Adrenal gland (tissue), 12 donors: ENCODE results near the gene STAT4. TPM values are rescaled to one million over a fixed set of nuclear protein-coding genes. Genes with fewer than 3 reads are reported as not detected.

Source experiments
- DNase-seq, 7 donors: peaks; one replicate each; pipeline ENCODE4 v3.0.0-alpha.2; 2019 to 2020
- H3K27ac ChIP-seq, 5 donors: fragments of 200-600 bp; sonication (generic) in 4 of 5; 1 replicate in 3 of 5; 2 replicates in 2 of 5; pipeline versions ENCODE4 v1.5.1 to v1.8.0; 2016 to 2020; ENCODE audit warnings: mild to moderate bottlenecking in 1 of 5
- H3K27me3 ChIP-seq: fragments of 200-600 bp; 2 replicates; pipeline ENCODE4 v1.8.0; 2021
- H3K36me3 ChIP-seq, 2 donors: fragments of 200-600 bp; replicated peaks in 1 of 2; 1 replicate in 1 of 2; 2 replicates in 1 of 2; pipeline versions ENCODE4 v1.5.1 to v1.8.0; 2018 to 2022
- H3K4me1 ChIP-seq, 2 donors: fragments of 200-600 bp; replicated peaks in 1 of 2; 1 replicate in 1 of 2; 2 replicates in 1 of 2; pipeline versions ENCODE4 v1.5.1 to v1.8.0; 2018 to 2021
- H3K4me3 ChIP-seq, 4 donors: fragments of 200-600 bp; sonication (generic) in 3 of 4; one replicate each; pipeline ENCODE4 v1.5.1; 2016 to 2018
- H3K9me3 ChIP-seq, 3 donors: fragments of 200-600 bp; sonication (generic) in 1 of 3; replicated peaks in 1 of 3; 1 replicate in 2 of 3; 2 replicates in 1 of 3; pipeline versions ENCODE4 v1.5.1 to v1.8.0; 2016 to 2021
- POLR2A ChIP-seq, 2 donors: fragments of 450-650 bp; IDR thresholded peaks; one replicate each; pipeline ENCODE4 v1.6.1; 2017; ENCODE audit warnings: antibody characterized with exemption in 2 of 2, mild to moderate bottlenecking in 2 of 2, moderate library complexity in 1 of 2
- WGBS, 4 donors: extraction: QIAGEN DNeasy Blood & Tissue Kit in 2 of 4; methylation state at CpG; one replicate each; pipeline versions ENCODE4 v1.1.5 to v1.1.7; 2013 to 2017; 5-methylcytosine and 5-hydroxymethylcytosine counted together
- intact Hi-C, 2 donors: fragments of 100-400 bp; cut with DNase I; formaldehyde crosslinking; loops; one replicate each; pipeline versions ENCODE4 v1.14.1 to v1.15.0; 2022 to 2023
- polyA plus RNA-seq, 3 donors: library from polyadenylated mRNA; stranded (reverse); fragments of 200-250 nt in 2 of 3; fragments of 350-450 nt in 1 of 3; fragmentation: Illumina TruSeq in 1 of 3; extraction: RNeasy Lipid Tissue Mini Kit (QIAGEN cat#74804) in 1 of 3; gene quantifications; one replicate each; pipeline ENCODE4 v1.2.3, GENCODE V29; 2013 to 2014
- total RNA-seq, 9 donors: library from RNA; depleted of rRNA in 4 of 9; stranded (reverse); fragments of >200 nt in 4 of 9; fragments of 120-200 nt in 1 of 9; fragmentation: NEBNext Ultra II Directional in 1 of 9; extraction: Animal tissue kit (Norgen Biotek cat#: 25700) in 1 of 9; gene quantifications; one replicate each; pipeline versions ENCODE4 v1.1.0 to v1.2.4, GENCODE V29; 2013 to 2023
- TF ChIP-seq, protein P1 (sequence below), 6 experiments: fragments of 450-650 bp in 4 of 6; fragments of 200-600 bp in 2 of 6; sonication (generic) in 1 of 6; IDR thresholded peaks; 1 replicate in 5 of 6; 2 replicates in 1 of 6; pipeline versions ENCODE4 v1.5.1 to v1.8.0; 2016 to 2021; ENCODE audit warnings: antibody characterized with exemption in 6 of 6, mild to moderate bottlenecking in 2 of 6, moderate library complexity in 1 of 6
- donor health status: healthy with polysubstance abuse.
- donor health status: Bipolar disorder and iron deficiency.
- donor health status: DM: yes; HTN: yes; CAD: no.
- donor health status: DM: no; HTN: no; CAD: no.
- donor health status: DM: no; HTN: no; CAD: no.
- donor health status: DM: yes; HTN: yes; CAD: no.

Gene STAT4
- total and polyA plus RNA-seq, 12 donors, result 0.52 to 5.1 (median 1.4) TPM

DNA sequence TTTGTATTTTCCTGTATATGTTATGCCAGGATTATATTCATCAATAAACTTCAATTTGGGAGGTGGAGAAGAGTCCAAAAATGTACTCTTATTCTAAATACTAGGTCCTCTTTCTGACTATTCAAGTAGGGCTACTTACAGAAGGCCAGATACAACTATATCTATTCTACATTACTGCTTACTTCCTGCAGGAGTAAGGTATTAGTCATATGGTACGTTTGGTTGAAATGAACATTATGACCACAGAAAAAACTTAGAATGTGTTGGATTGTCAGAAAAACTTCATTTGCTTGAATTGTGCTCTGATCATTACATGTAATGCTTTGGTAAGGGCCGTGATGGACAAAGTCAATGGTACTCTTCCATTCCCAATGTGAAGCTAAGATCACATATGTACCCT is 35.0 kb downstream of the STAT4 start:
- intact Hi-C loops, result no loop called here
- TF ChIP-seq, protein P1, sequence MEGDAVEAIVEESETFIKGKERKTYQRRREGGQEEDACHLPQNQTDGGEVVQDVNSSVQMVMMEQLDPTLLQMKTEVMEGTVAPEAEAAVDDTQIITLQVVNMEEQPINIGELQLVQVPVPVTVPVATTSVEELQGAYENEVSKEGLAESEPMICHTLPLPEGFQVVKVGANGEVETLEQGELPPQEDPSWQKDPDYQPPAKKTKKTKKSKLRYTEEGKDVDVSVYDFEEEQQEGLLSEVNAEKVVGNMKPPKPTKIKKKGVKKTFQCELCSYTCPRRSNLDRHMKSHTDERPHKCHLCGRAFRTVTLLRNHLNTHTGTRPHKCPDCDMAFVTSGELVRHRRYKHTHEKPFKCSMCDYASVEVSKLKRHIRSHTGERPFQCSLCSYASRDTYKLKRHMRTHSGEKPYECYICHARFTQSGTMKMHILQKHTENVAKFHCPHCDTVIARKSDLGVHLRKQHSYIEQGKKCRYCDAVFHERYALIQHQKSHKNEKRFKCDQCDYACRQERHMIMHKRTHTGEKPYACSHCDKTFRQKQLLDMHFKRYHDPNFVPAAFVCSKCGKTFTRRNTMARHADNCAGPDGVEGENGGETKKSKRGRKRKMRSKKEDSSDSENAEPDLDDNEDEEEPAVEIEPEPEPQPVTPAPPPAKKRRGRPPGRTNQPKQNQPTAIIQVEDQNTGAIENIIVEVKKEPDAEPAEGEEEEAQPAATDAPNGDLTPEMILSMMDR (IDR thresholded peaks at IDR 0.05), result no peak
- no peak for TF ChIP-seq POLR2A (IDR thresholded peaks at IDR 0.05)
- WGBS, 4 donors, result 62 to 67% (median 65%) methylated on average over 2 of the region's 2 CpGs
- H3K4me3 ChIP-seq, result no peak overlapping the region
- no peak for DNase-seq
- no peak overlapping the region for H3K27ac ChIP-seq
- H3K27me3 ChIP-seq, result no peaks in the 10 kb centered on the region
- H3K4me1 ChIP-seq, result no peaks in the 10 kb centered on the region
- no peaks in the 10 kb centered on the region for H3K36me3 ChIP-seq
- H3K9me3 ChIP-seq, result no peaks in the 10 kb centered on the region

GRCh38 chr2:191115391-191115790 is 35.4 kb downstream of the STAT4 start:
- WGBS, 4 donors, result 69 to 85% (median 79%) methylated on average over 3 of the region's 3 CpGs
- intact Hi-C loops, result no loop called here
- Histone ChIP-seq H3K9me3 (no peaks in the 10 kb centered on the region), H3K4me1 (no peaks in the 10 kb centered on the region), H3K27ac (no peak overlapping the region), H3K4me3 (no peak overlapping the region), H3K27me3 (no peaks in the 10 kb centered on the region), H3K36me3 (no peaks in the 10 kb centered on the region)
- no peak for DNase-seq
- TF ChIP-seq POLR2A (IDR thresholded peaks at IDR 0.05), result no peak
- TF ChIP-seq, protein P1 (IDR thresholded peaks at IDR 0.05), result no peak

GRCh38 chr2:191114403-191114886 is 36.3 kb downstream of the STAT4 start:
- no peak overlapping the region for H3K4me3 ChIP-seq

GRCh38 chr2:191113761-191114160 is 37.0 kb downstream of the STAT4 start:
- TF ChIP-seq POLR2A (IDR thresholded peaks at IDR 0.05), result no peak
- TF ChIP-seq, protein P1 (IDR thresholded peaks at IDR 0.05), result no peak
- no peaks in the 10 kb centered on the region for H3K9me3 ChIP-seq
- no peak for DNase-seq
- no peak overlapping the region for H3K27ac ChIP-seq
- intact Hi-C loops, result no loop called here
- 72 to 84% (median 77%) methylated on average over 1 of the region's 1 CpG for WGBS, 4 donors
- no peak overlapping the region for H3K4me3 ChIP-seq
- H3K4me1 ChIP-seq, result no peaks in the 10 kb centered on the region
- no peaks in the 10 kb centered on the region for H3K36me3 ChIP-seq
- no peaks in the 10 kb centered on the region for H3K27me3 ChIP-seq

More at GRCh38 chr2:191114403-191114886, 36.3 kb downstream of the STAT4 start:
- no peaks in the 10 kb centered on the region for H3K27me3 ChIP-seq
- intact Hi-C loops, result no loop called here
- TF ChIP-seq, protein P1 (IDR thresholded peaks at IDR 0.05), result no peak
- TF ChIP-seq POLR2A (IDR thresholded peaks at IDR 0.05), result no peak
- DNase-seq, result no peak
- WGBS, 4 donors, result 23 to 35% (median 30%) methylated on average over 6 of the region's 6 CpGs
- H3K9me3 ChIP-seq, result no peaks in the 10 kb centered on the region
- H3K36me3 ChIP-seq, result no peaks in the 10 kb centered on the region
- H3K27ac ChIP-seq, result no peak overlapping the region
- no peaks in the 10 kb centered on the region for H3K4me1 ChIP-seq
